SU-DHL-6 (cell line): ENCODE results near the gene ZC3H12C.

Experiments used
- H2AFZ ChIP-seq: fragments of 200-600 bp; sonication (generic); 2 replicates; pipeline ENCODE4 v1.6.1; 2014; ENCODE audit warnings: low read depth, mild to moderate bottlenecking, moderate library complexity, mixed read lengths, antibody characterized with exemption, low read length; ENCODE audit not compliant: severe bottlenecking
- H3F3A ChIP-seq: fragments of 200-600 bp; shearing (Covaris generic); 2 replicates; pipeline ENCODE4 v1.6.0; 2016; ENCODE audit warnings: antibody characterized with exemption, mild to moderate bottlenecking; ENCODE audit not compliant: insufficient read depth
- H3K27ac ChIP-seq: fragments of 200-600 bp; sonication (generic); 2 replicates; pipeline ENCODE4 v1.5.1; 2016; ENCODE audit warnings: low read depth, mild to moderate bottlenecking, low read length, moderate library complexity, mixed read lengths
- H3K27me3 ChIP-seq: fragments of 200-600 bp; sonication (generic), shearing (Covaris generic); 2 replicates; pipeline ENCODE4 v1.6.0; 2014; ENCODE audit warnings: mild to moderate bottlenecking, low read length
- H3K36me3 ChIP-seq: fragments of 200-600 bp; sonication (generic); 2 replicates; pipeline ENCODE4 v1.6.1; 2014; ENCODE audit warnings: mild to moderate bottlenecking, low read length, mixed read lengths
- H3K4me2 ChIP-seq: fragments of 300-600, 200-600 bp; shearing (Covaris generic), sonication (generic); 2 replicates; pipeline ENCODE4 v1.6.0; 2014; ENCODE audit warnings: low read length, low read depth, mild to moderate bottlenecking; ENCODE audit not compliant: poor library complexity, severe bottlenecking
- H3K4me3 ChIP-seq: fragments of 200-600 bp; sonication (generic); 2 replicates; pipeline ENCODE4 v1.5.1; 2014; ENCODE audit warnings: antibody characterized with exemption, low read length, mild to moderate bottlenecking, mixed read lengths; ENCODE audit not compliant: insufficient read depth, poor library complexity, severe bottlenecking
- H3K79me2 ChIP-seq: fragments of 200-600 bp; sonication (generic); 2 replicates; pipeline ENCODE4 v1.6.1; 2014; ENCODE audit warnings: mild to moderate bottlenecking, low read length, moderate library complexity; ENCODE audit not compliant: insufficient read depth
- H3K9ac ChIP-seq: fragments of 200-600 bp; sonication (generic); 2 replicates; pipeline ENCODE4 v1.7.0; 2014; ENCODE audit warnings: mild to moderate bottlenecking, low read length
- H3K9me2 ChIP-seq: fragments of 200-600 bp; sonication (generic); replicated peaks from 2 replicates; pipeline ENCODE4 v1.6.1; 2014; ENCODE audit warnings: low read length; ENCODE audit not compliant: insufficient read depth
- H3K9me3 ChIP-seq: fragments of 200-600 bp; sonication (generic); 2 replicates; pipeline ENCODE4 v1.6.1; 2014; ENCODE audit warnings: low read length, mixed read lengths; ENCODE audit not compliant: insufficient read depth
- H4K20me1 ChIP-seq: fragments of 200-600 bp; sonication (generic); 2 replicates; pipeline ENCODE4 v1.6.1; 2014; ENCODE audit warnings: low read depth, mild to moderate bottlenecking, antibody characterized with exemption, low read length, moderate library complexity, mixed read lengths
- EZH2phosphoT487 ChIP-seq: fragments of 200-600 bp; sonication (generic), shearing (Covaris generic); conservative IDR thresholded peaks from 2 replicates; pipeline ENCODE4 v1.6.1; 2018; ENCODE audit warnings: mild to moderate bottlenecking, antibody characterized with exemption, low read length, moderate library complexity, mixed read lengths
- TF ChIP-seq, protein P1 (sequence below): fragments of 200-600 bp; sonication (generic); IDR thresholded peaks from one replicate; pipeline ENCODE4 v1.5.1; 2017; ENCODE audit warnings: antibody characterized with exemption, mild to moderate bottlenecking, low read length, moderate library complexity; ENCODE audit not compliant: insufficient read depth, poor library complexity, severe bottlenecking

The ZC3H12C gene

DNA sequence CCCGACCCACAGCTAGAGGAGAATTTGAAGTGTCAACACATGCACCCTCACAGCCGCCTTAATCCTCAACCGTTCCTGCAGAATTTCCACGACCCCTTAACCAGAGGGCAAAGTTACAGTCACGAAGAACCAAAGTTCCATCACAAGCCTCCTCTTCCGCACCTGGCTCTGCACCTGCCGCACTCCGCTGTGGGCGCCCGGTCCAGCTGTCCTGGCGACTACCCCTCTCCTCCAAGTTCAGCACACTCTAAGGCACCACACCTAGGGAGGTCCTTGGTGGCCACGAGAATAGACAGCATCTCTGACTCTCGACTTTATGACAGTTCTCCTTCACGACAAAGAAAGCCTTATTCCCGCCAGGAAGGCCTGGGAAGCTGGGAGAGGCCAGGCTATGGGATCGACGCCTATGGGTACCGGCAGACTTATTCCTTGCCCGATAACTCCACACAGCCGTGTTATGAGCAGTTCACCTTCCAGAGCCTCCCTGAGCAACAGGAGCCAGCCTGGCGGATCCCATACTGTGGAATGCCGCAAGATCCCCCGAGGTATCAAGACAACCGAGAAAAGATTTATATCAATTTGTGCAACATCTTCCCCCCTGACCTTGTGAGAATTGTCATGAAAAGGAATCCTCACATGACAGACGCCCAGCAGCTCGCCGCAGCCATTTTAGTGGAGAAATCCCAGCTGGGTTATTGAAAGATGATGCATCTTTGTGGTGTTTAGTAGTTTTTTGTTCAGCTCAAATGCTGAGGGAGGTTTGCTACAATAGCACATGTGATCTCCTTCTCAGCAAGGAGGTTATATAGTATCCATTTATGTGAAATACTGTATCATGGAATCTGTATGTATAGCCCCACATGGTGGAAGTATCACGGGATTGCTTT is 72.1 kb downstream of the ZC3H12C start:
- Histone ChIP-seq H3K27ac (no peak overlapping the region), H3F3A (no peaks in the 10 kb centered on the region), H3K27me3 (no peaks in the 10 kb centered on the region), H3K4me2 (no peak overlapping the region), H3K4me3 (no peak overlapping the region), H3K9me2 (no peaks in the 10 kb centered on the region), H3K9me3 (no peaks in the 10 kb centered on the region), H2AFZ (no peak overlapping the region), H3K9ac (no peak overlapping the region), H4K20me1 (no peaks in the 10 kb centered on the region), H3K36me3 (no peaks in the 10 kb centered on the region), H3K79me2 (no peaks in the 10 kb centered on the region)
- TF ChIP-seq, protein P1, sequence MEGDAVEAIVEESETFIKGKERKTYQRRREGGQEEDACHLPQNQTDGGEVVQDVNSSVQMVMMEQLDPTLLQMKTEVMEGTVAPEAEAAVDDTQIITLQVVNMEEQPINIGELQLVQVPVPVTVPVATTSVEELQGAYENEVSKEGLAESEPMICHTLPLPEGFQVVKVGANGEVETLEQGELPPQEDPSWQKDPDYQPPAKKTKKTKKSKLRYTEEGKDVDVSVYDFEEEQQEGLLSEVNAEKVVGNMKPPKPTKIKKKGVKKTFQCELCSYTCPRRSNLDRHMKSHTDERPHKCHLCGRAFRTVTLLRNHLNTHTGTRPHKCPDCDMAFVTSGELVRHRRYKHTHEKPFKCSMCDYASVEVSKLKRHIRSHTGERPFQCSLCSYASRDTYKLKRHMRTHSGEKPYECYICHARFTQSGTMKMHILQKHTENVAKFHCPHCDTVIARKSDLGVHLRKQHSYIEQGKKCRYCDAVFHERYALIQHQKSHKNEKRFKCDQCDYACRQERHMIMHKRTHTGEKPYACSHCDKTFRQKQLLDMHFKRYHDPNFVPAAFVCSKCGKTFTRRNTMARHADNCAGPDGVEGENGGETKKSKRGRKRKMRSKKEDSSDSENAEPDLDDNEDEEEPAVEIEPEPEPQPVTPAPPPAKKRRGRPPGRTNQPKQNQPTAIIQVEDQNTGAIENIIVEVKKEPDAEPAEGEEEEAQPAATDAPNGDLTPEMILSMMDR: no peak
- TF ChIP-seq EZH2phosphoT487: no peak

DNA sequence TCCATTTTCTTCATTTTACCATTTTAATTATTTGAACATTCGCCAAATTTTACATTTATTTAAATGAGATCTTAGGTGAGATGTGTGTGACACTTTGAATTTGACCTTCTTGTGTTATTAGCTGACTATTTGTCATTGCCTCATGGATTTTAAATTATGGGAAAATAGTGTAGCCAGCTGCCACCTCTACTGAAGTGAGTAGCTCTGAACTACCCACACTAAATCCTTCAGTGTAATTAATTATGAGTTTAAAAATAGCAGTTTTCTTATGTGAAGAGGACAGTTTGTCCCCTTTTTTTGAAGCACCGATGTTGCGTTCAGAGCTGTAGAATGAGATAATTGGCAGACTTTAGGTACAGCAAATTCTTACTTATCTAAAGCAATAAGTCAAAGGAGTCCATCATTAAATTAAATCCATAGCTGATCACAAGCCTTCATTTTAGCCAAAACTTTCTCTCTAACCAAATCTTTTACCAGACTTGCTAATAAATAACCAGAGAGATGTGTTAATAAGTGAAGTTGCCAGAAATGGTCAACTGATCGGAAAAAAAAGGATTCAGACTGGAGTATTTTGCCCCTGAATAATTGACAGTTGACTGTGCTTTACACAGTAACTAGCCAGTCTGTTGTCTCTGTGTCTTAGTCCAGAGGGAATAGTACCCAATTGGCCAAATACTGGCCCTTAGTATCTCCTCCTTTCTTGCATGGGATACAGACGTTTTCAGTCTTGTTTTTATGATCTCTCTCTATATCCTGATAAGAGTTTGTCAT is 75.0 kb downstream of the ZC3H12C start:
- Histone ChIP-seq H3K27ac (no peak overlapping the region), H3K9me2 (no peaks in the 10 kb centered on the region), H3K79me2 (no peaks in the 10 kb centered on the region), H4K20me1 (no peaks in the 10 kb centered on the region), H3K9me3 (no peaks in the 10 kb centered on the region), H2AFZ (no peak overlapping the region), H3K9ac (no peak overlapping the region), H3K36me3 (no peaks in the 10 kb centered on the region), H3K4me3 (no peak overlapping the region), H3K27me3 (no peaks in the 10 kb centered on the region), H3F3A (no peaks in the 10 kb centered on the region), H3K4me2 (no peak overlapping the region)
- TF ChIP-seq, protein P1: no peak

DNA sequence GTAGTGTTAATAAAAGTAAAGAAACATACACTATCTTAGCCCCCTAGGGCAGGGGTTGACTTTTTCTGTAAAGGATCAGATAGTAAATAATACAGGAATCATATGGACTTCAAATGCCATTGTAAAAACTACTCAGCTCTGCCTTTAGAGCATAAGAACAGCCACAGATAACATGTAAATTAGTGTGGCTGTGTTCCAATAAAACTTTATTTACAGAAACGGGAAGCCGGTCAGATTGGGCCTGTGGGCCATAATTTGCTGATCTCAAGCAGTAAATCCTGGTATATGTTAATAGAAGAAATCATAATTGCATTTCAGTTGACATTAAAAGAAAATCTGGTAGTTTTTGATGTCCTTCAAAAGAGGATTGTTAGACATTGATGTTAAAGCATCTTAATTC is 76.5 kb downstream of the ZC3H12C start:
- no peak overlapping the region for H3K4me3 ChIP-seq
- no peak overlapping the region for H2AFZ ChIP-seq
- H3K27me3 ChIP-seq: no peaks in the 10 kb centered on the region
- H3K79me2 ChIP-seq: no peaks in the 10 kb centered on the region
- H3K36me3 ChIP-seq: no peaks in the 10 kb centered on the region
- TF ChIP-seq, protein P1: no peak
- no peak for TF ChIP-seq EZH2phosphoT487
- no peak overlapping the region for H3K9ac ChIP-seq
- H3K27ac ChIP-seq: no peak overlapping the region
- H3K9me2 ChIP-seq: no peaks in the 10 kb centered on the region
- no peaks in the 10 kb centered on the region for H4K20me1 ChIP-seq
- H3K9me3 ChIP-seq: no peaks in the 10 kb centered on the region
- no peak overlapping the region for H3K4me2 ChIP-seq
- H3F3A ChIP-seq: no peaks in the 10 kb centered on the region
